HepG2 (cell line): ENCODE results near the gene TH. TPM values are rescaled to one million over a fixed set of nuclear protein-coding genes. Genes with fewer than 3 reads are reported as not detected.

Experiments
- ARNTL ChIP-seq: sonication (generic); formaldehyde crosslinking; IDR thresholded peaks from 2 replicates; pipeline ENCODE4 v1.4.0; 2020; ENCODE audit warnings: mild to moderate bottlenecking, missing genetic modification reagents
- GTF3A ChIP-seq: sonication (generic); formaldehyde crosslinking; conservative IDR thresholded peaks from 2 replicates; pipeline ENCODE4 v1.4.0; 2020; ENCODE audit warnings: mild to moderate bottlenecking, missing genetic modification reagents
- HDAC1 ChIP-seq: sonication (generic); formaldehyde crosslinking; IDR thresholded peaks from 2 replicates; pipeline ENCODE4 v1.5.1; 2020; ENCODE audit warnings: mild to moderate bottlenecking, missing genetic modification reagents
- MTA3 ChIP-seq: sonication (generic); formaldehyde crosslinking; IDR thresholded peaks from 2 replicates; pipeline ENCODE4 v1.4.0; 2020; ENCODE audit warnings: missing genetic modification reagents
- NFIC ChIP-seq: IDR thresholded peaks from 2 replicates; pipeline ENCODE4 v1.6.1; 2012; ENCODE audit warnings: mild to moderate bottlenecking, low read length, inconsistent platforms
- SP1 ChIP-seq, 2 experiments: fragments of 450-650 bp in 1 of 2; sonication (generic) in 1 of 2; formaldehyde crosslinking in 1 of 2; IDR thresholded peaks; 2 replicates each; pipeline versions ENCODE4 v1.4.0 to v1.6.1; 2016 to 2020; ENCODE audit warnings: missing genetic modification reagents in 1 of 2
- SPEN ChIP-seq: sonication (generic); formaldehyde crosslinking; IDR thresholded peaks from 2 replicates; pipeline ENCODE4 v1.5.1; 2020; ENCODE audit warnings: low read depth, mild to moderate bottlenecking, missing genetic modification reagents
- TCF7 ChIP-seq: sonication (generic); IDR thresholded peaks from 2 replicates; pipeline ENCODE4 v1.6.1; 2016; ENCODE audit warnings: antibody characterized with exemption, low read depth
- ZNF468 ChIP-seq: sonication (generic); formaldehyde crosslinking; IDR thresholded peaks from 2 replicates; pipeline ENCODE4 v1.8.0; 2022; ENCODE audit warnings: mild to moderate bottlenecking, moderate library complexity, missing genetic modification reagents
- ZNF547 ChIP-seq: sonication (generic); formaldehyde crosslinking; IDR thresholded peaks from 2 replicates; pipeline ENCODE4 v1.5.1; 2020; ENCODE audit warnings: mild to moderate bottlenecking, missing genetic modification reagents
- ZNF646 ChIP-seq: sonication (generic); formaldehyde crosslinking; IDR thresholded peaks from 2 replicates; pipeline ENCODE4 v1.9.0; 2021; ENCODE audit warnings: mild to moderate bottlenecking, missing genetic modification reagents
- ZNF709 ChIP-seq: sonication (generic); formaldehyde crosslinking; IDR thresholded peaks from 2 replicates; pipeline ENCODE4 v1.5.0; 2020; ENCODE audit warnings: mild to moderate bottlenecking, missing genetic modification reagents
- ZNF737 ChIP-seq: sonication (generic); formaldehyde crosslinking; IDR thresholded peaks from 2 replicates; pipeline ENCODE4 v1.5.0; 2020; ENCODE audit warnings: missing genetic modification reagents, mild to moderate bottlenecking, borderline replicate concordance
- polyA plus RNA-seq, 8 experiments: library from polyadenylated mRNA; depleted of rRNA in 3 of 8; stranded (reverse) in 7 of 8; unstranded in 1 of 8; fragments of >200 nt; fragmentation: Illumina TruSeq in 4 of 8; extraction: Trizol in 4 of 8; gene quantifications; 2 replicates each; pipeline versions ENCODE4 v1.2.1 to v1.2.3, GENCODE V29; 2011 to 2016; ENCODE audit warnings: low read depth in 4 of 8, missing spikeins in 1 of 8, mixed read lengths in 1 of 8; ENCODE audit not compliant: insufficient read depth in 1 of 8
- total RNA-seq, 5 experiments: library from RNA; depleted of rRNA; stranded (reverse); fragments of >200 nt; fragmentation: Illumina TruSeq; extraction: Trizol; gene quantifications; 2 replicates each; pipeline ENCODE4 v1.2.3, GENCODE V29; 2016; ENCODE audit warnings: low read depth in 1 of 5
- TF ChIP-seq, protein P1 (sequence below): sonication (generic); formaldehyde crosslinking; IDR thresholded peaks from 2 replicates; pipeline ENCODE4 v1.5.1; 2020; ENCODE audit warnings: missing genetic modification reagents, mild to moderate bottlenecking, borderline replicate concordance
- TF ChIP-seq, protein P2 (sequence below), 2 experiments: sonication (generic) in 1 of 2; formaldehyde crosslinking in 1 of 2; IDR thresholded peaks; 2 replicates each; pipeline versions ENCODE4 v1.4.0 to v1.6.1; 2018 to 2020; ENCODE audit warnings: missing genetic modification reagents in 2 of 2, borderline replicate concordance in 1 of 2, low read depth in 1 of 2, mild to moderate bottlenecking in 1 of 2, missing biosample characterization in 1 of 2
- TF ChIP-seq, protein P3 (sequence below): sonication (generic); formaldehyde crosslinking; IDR thresholded peaks from 2 replicates; pipeline ENCODE4 v1.4.0; 2020; ENCODE audit warnings: missing genetic modification reagents; ENCODE audit errors: not compliant biosample characterization

TH gene
- total and polyA plus RNA-seq, 2 of the 13 experiments (the other 11 are each of a cell fraction or from before 2014, with no cell fraction given), result 0.36 TPM; not detected in 1

DNA sequence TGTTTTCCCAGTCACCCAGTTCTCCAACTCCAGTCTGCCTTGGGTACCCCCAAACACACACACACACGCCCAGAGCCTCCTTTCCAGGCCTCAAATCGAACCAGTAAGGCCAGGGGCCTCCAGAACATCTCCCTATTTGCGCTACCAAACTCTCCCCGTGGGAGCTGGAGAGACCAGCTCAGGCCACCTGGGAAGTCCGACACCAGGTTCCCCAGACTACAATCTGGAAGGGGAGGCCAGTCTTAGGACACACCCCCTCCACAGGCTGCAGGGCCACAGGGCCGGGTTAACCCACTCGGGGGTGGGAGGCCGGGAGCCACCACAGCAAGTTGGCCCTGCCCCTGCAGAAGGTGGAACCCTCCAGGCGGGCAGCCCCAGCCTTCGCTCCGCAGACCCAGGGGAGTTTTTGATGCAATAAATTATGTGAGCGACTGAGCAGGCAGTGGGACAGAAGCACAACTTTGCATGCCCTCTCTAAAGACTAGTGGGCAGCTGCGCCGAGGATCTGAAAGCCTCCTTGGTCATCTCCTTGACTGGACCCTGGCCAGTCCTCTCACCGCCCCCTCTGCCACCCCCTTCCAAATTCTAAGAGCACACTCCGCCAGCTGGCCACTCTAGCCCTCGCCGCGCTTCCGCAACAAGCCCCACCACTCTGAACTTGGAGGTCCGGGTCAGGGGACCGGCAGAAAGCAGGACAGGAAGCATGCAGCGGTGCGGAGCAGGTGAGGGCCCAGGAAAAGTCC is 35.2 kb downstream of the TH start (continued):
- 0 out of 2 replicates have a peak, but pooled peaks have one; percentile 29 for TF ChIP-seq ZNF468 (CRISPR knock-in tag)
- TF ChIP-seq SPEN (CRISPR knock-in tag), result no peak; the same call in 1 of the 2 replicates
- TF ChIP-seq, protein P1, sequence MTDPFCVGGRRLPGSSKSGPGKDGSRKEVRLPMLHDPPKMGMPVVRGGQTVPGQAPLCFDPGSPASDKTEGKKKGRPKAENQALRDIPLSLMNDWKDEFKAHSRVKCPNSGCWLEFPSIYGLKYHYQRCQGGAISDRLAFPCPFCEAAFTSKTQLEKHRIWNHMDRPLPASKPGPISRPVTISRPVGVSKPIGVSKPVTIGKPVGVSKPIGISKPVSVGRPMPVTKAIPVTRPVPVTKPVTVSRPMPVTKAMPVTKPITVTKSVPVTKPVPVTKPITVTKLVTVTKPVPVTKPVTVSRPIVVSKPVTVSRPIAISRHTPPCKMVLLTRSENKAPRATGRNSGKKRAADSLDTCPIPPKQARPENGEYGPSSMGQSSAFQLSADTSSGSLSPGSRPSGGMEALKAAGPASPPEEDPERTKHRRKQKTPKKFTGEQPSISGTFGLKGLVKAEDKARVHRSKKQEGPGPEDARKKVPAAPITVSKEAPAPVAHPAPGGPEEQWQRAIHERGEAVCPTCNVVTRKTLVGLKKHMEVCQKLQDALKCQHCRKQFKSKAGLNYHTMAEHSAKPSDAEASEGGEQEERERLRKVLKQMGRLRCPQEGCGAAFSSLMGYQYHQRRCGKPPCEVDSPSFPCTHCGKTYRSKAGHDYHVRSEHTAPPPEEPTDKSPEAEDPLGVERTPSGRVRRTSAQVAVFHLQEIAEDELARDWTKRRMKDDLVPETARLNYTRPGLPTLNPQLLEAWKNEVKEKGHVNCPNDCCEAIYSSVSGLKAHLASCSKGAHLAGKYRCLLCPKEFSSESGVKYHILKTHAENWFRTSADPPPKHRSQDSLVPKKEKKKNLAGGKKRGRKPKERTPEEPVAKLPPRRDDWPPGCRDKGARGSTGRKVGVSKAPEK (CRISPR knock-in tag), result no peak
- no peak for TF ChIP-seq TCF7
- no peak for TF ChIP-seq ZNF646
- TF ChIP-seq ARNTL (CRISPR knock-in tag), result no peak
- no peak for TF ChIP-seq HDAC1 (CRISPR knock-in tag)
- no peak for TF ChIP-seq SP1 (IDR thresholded peaks at IDR 0.05)
- no peak for TF ChIP-seq SP1 (CRISPR knock-in tag; IDR thresholded peaks at IDR 0.05)
- no peak for TF ChIP-seq NFIC
- TF ChIP-seq ZNF709 (CRISPR knock-in tag), result 0 out of 2 replicates have a peak, but pooled peaks have one; percentile 68
- TF ChIP-seq, protein P2, sequence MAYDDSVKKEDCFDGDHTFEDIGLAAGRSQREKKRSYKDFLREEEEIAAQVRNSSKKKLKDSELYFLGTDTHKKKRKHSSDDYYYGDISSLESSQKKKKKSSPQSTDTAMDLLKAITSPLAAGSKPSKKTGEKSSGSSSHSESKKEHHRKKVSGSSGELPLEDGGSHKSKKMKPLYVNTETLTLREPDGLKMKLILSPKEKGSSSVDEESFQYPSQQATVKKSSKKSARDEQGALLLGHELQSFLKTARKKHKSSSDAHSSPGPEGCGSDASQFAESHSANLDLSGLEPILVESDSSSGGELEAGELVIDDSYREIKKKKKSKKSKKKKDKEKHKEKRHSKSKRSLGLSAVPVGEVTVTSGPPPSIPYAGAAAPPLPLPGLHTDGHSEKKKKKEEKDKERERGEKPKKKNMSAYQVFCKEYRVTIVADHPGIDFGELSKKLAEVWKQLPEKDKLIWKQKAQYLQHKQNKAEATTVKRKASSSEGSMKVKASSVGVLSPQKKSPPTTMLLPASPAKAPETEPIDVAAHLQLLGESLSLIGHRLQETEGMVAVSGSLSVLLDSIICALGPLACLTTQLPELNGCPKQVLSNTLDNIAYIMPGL (CRISPR knock-in tag; IDR thresholded peaks at IDR 0.05; ENCODE audit: borderline replicate concordance in 1 of 2, low read depth in 1 of 2), result no peak
- TF ChIP-seq MTA3 (CRISPR knock-in tag), result no peak
- TF ChIP-seq, protein P3, sequence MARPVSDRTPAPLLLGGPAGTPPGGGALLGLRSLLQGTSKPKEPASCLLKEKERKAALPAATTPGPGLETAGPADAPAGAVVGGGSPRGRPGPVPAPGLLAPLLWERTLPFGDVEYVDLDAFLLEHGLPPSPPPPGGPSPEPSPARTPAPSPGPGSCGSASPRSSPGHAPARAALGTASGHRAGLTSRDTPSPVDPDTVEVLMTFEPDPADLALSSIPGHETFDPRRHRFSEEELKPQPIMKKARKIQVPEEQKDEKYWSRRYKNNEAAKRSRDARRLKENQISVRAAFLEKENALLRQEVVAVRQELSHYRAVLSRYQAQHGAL, result no peak
- TF ChIP-seq ZNF737 (CRISPR knock-in tag), result no peak
- peak; percentile 22; the same call in 1 of the 2 replicates for TF ChIP-seq ZNF547 (CRISPR knock-in tag)
- no peak for TF ChIP-seq GTF3A (CRISPR knock-in tag)
